Stomach (tissue), 9 donors: ENCODE results near the gene FRAS1. TPM values are rescaled to one million over a fixed set of nuclear protein-coding genes. Genes with fewer than 3 reads are reported as not detected.
"Not testable (repeated sequence)": the region's sequence is repeated elsewhere in the genome, so short reads cannot be mapped to it uniquely, and the experiment has no call there.

Experiments
- DNase-seq, 2 donors: peaks; one replicate each; pipeline versions ENCODE4 v3.0.0 to v3.0.0-alpha.2; 2013 to 2019
- H3K27ac ChIP-seq, 5 donors: fragments of 200-600 bp in 4 of 5; sonication (generic) in 4 of 5; one replicate each; pipeline ENCODE4 v1.5.1; 2013 to 2019; ENCODE audit warnings: mild to moderate bottlenecking in 1 of 5, moderate library complexity in 1 of 5
- H3K27me3 ChIP-seq, 3 donors: fragments of 200-600 bp; sonication (generic); one replicate each; pipeline ENCODE4 v1.5.1; 2017 to 2019; ENCODE audit warnings: mixed run types in 1 of 3
- H3K36me3 ChIP-seq, 4 donors: fragments of 200-600 bp; sonication (generic); 1 replicate in 3 of 4; 2 replicates in 1 of 4; pipeline ENCODE4 v1.5.1; 2016 to 2019
- H3K4me1 ChIP-seq, 4 donors: fragments of 200-600 bp; sonication (generic); one replicate each; pipeline ENCODE4 v1.5.1; 2016 to 2019
- H3K4me3 ChIP-seq, 4 donors: fragments of 200-600 bp; sonication (generic) in 3 of 4; one replicate each; pipeline ENCODE4 v1.5.1; 2016 to 2019; ENCODE audit warnings: mild to moderate bottlenecking in 1 of 4
- H3K9me3 ChIP-seq, 4 donors: fragments of 200-600 bp; sonication (generic); one replicate each; pipeline ENCODE4 v1.5.1; 2016 to 2019
- CTCF ChIP-seq, 7 experiments: fragments of 450-650 bp in 4 of 7; fragments of 200-600 bp in 3 of 7; sonication (generic) in 3 of 7; IDR thresholded peaks; one replicate each; pipeline ENCODE4 v1.5.1; 2016 to 2019; ENCODE audit warnings: antibody characterized with exemption in 7 of 7, control low read depth in 2 of 7, mild to moderate bottlenecking in 1 of 7
- EP300 ChIP-seq: sonication (generic); formaldehyde crosslinking; IDR thresholded peaks from one replicate; pipeline ENCODE4 v1.6.1; 2017; ENCODE audit warnings: antibody characterized with exemption
- POLR2A ChIP-seq, 4 donors: fragments of 450-650 bp; IDR thresholded peaks; one replicate each; pipeline ENCODE4 v1.6.1; 2016; ENCODE audit warnings: antibody characterized with exemption in 4 of 4, control low read depth in 2 of 4, mild to moderate bottlenecking in 1 of 4, moderate library complexity in 1 of 4
- POLR2AphosphoS5 ChIP-seq, 3 donors: sonication (generic); formaldehyde crosslinking; IDR thresholded peaks; one replicate each; pipeline ENCODE4 v1.6.1; 2016; ENCODE audit warnings: antibody characterized with exemption in 3 of 3
- WGBS, 5 donors: extraction: QIAGEN DNeasy Blood & Tissue Kit in 3 of 5; methylation state at CpG; one replicate each; pipeline versions ENCODE4 v1.1.5 to v1.1.7; 2013 to 2018; 5-methylcytosine and 5-hydroxymethylcytosine counted together
- intact Hi-C: fragments of 100-400 bp; cut with DNase I; formaldehyde crosslinking; loops from one replicate; pipeline ENCODE4 v1.15.1; 2023; ENCODE audit warnings: low total_unique reads
- polyA plus RNA-seq, 3 donors: library from polyadenylated mRNA; stranded (reverse); fragments of 200-250 nt; gene quantifications; one replicate each; pipeline ENCODE4 v1.2.3, GENCODE V29; 2013
- total RNA-seq, 5 donors: library from RNA; depleted of rRNA; stranded (reverse); fragments of >200 nt; gene quantifications; one replicate each; pipeline versions ENCODE4 v1.1.0 to v1.2.3, GENCODE V29; 2014 to 2016
- donor health status: healthy with polysubstance abuse.
- donor health status: Bipolar disorder and iron deficiency.
- donor health status: healthy.

Gene FRAS1
- total and polyA plus RNA-seq, 8 donors: under 0.01 to 12.7 (median 2.0) TPM

- peak overlapping the region in 4 of 5 donors; percentile 5 to 69 (median 39) for H3K27ac ChIP-seq
- TF ChIP-seq CTCF (IDR thresholded peaks at IDR 0.05) (no peak), POLR2AphosphoS5 (IDR thresholded peaks at IDR 0.05) (no peak), POLR2A (IDR thresholded peaks at IDR 0.05) (no peak), EP300 (no peak)
- no peaks in the 10 kb centered on the region for H3K27me3 ChIP-seq
- 24 to 69% (median 45%) methylated on average over 2 of the region's 2 CpGs for WGBS, 5 donors
- H3K36me3 ChIP-seq: no peaks in the 10 kb centered on the region
- peaks cover 0 to 26% (median 19%) of the 10 kb centered on the region in 4 donors for H3K4me1 ChIP-seq
- H3K4me3 ChIP-seq: no peak overlapping the region
- intact Hi-C loops: no loop called here
- H3K9me3 ChIP-seq: no peaks in the 10 kb centered on the region
- DNase-seq: peak in 1 of 2 donors; percentile 41
Observed at GRCh38 chr4:78543424-78544125, 486.5 kb downstream of the FRAS1 start.

- H3K27me3 ChIP-seq: no peaks in the 10 kb centered on the region
- TF ChIP-seq POLR2A (IDR thresholded peaks at IDR 0.05): no peak
- TF ChIP-seq CTCF (IDR thresholded peaks at IDR 0.05): no peak
- no peak for TF ChIP-seq EP300
- no peaks in the 10 kb centered on the region for H3K36me3 ChIP-seq
- WGBS, 5 donors: 6 to 26% (median 13%) methylated on average over 2 of the region's 2 CpGs
- H3K4me3 ChIP-seq: no peak overlapping the region
- H3K27ac ChIP-seq: no peak overlapping the region
- intact Hi-C loops: no loop called here
- no peaks in the 10 kb centered on the region for H3K9me3 ChIP-seq
- peaks cover 0 to 26% (median 19%) of the 10 kb centered on the region in 4 donors for H3K4me1 ChIP-seq
- peak in 1 of 2 donors; percentile 38 for DNase-seq
Observed at GRCh38 chr4:78544678-78545077, 487.6 kb downstream of the FRAS1 start.

GRCh38 chr4:78545275-78546246 lies 488.4 kb downstream of the FRAS1 start:
- Histone ChIP-seq H3K27me3 (no peaks in the 10 kb centered on the region), H3K9me3 (no peaks in the 10 kb centered on the region), H3K4me1 (peaks cover 0 to 28% (median 19%) of the 10 kb centered on the region in 4 donors), H3K4me3 (no peak overlapping the region), H3K36me3 (no peaks in the 10 kb centered on the region), H3K27ac (no peak overlapping the region)
- intact Hi-C loops: no loop called here
- WGBS, 5 donors: 56 to 73% (median 67%) methylated on average over 5 of the region's 5 CpGs
- no peak for TF ChIP-seq CTCF (IDR thresholded peaks at IDR 0.05)
- no peak for TF ChIP-seq EP300
- DNase-seq: no peak

- H3K9me3 ChIP-seq, intact Hi-C loops, DNase-seq, H3K27ac ChIP-seq, H3K36me3 ChIP-seq, H3K4me3 ChIP-seq: not testable (repeated sequence)
- WGBS, 5 donors: 85 to 99% (median 92%) methylated on average over 12 to 28 of the region's 28 CpGs
- peaks cover 0 to 16% (median 7%) of the 10 kb centered on the region in 3 donors for H3K27me3 ChIP-seq
- H3K4me1 ChIP-seq: peaks cover 7 to 41% (median 24%) of the 10 kb centered on the region in 4 donors
Observed at GRCh38 chr4:78547899-78548298, 490.8 kb downstream of the FRAS1 start.

- H3K27ac ChIP-seq, H3K4me3 ChIP-seq, intact Hi-C loops, H3K9me3 ChIP-seq, DNase-seq, H3K36me3 ChIP-seq: not testable (repeated sequence)
- 87 to 99% (median 94%) methylated on average over 2 to 3 of the region's 4 CpGs for WGBS, 5 donors
- H3K27me3 ChIP-seq: peaks cover 0 to 16% (median 7%) of the 10 kb centered on the region in 3 donors
- H3K4me1 ChIP-seq: peaks cover 8 to 38% (median 21%) of the 10 kb centered on the region in 4 donors
Observed at GRCh38 chr4:78548889-78549288, 491.8 kb downstream of the FRAS1 start.
